Measurements from ENCODE around the gene FCHSD2.
"Not testable (repeated sequence)": the region's sequence is repeated elsewhere in the genome, so short reads cannot be mapped to it uniquely, and the experiment has no call there.

Gene FCHSD2

GRCh38 chr11:73029403-73029802 lies 112.7 kb downstream of the FCHSD2 start:
- no peak overlapping the region for H3K4me3 ChIP-seq (ENCODE audit: low read depth, low read length)
- no peak for DNase-seq (ENCODE audit: low read depth)

- no peak overlapping the region for H3K4me3 ChIP-seq (ENCODE audit: low read depth, low read length)
- no peak for DNase-seq (ENCODE audit: low read depth)
Measured at GRCh38 chr11:73028611-73029010, 113.5 kb downstream of the FCHSD2 start.

GRCh38 chr11:73027840-73028239 lies 114.3 kb downstream of the FCHSD2 start:
- not testable (repeated sequence) for H3K4me3 ChIP-seq (ENCODE audit: low read depth, low read length); DNase-seq (ENCODE audit: low read depth)

GRCh38 chr11:73024639-73025038 lies 117.5 kb downstream of the FCHSD2 start:
- DNase-seq (ENCODE audit: low read depth): no peak
- H3K4me3 ChIP-seq (ENCODE audit: low read depth, low read length): no peak overlapping the region

GRCh38 chr11:73019996-73020395 lies 122.1 kb downstream of the FCHSD2 start:
- DNase-seq (ENCODE audit: low read depth): no peak
- H3K4me3 ChIP-seq (ENCODE audit: low read depth, low read length): no peak overlapping the region

- H3K4me3 ChIP-seq (ENCODE audit: low read depth, low read length): no peak overlapping the region
- no peak for DNase-seq (ENCODE audit: low read depth)
Measured at GRCh38 chr11:73019449-73019848, 122.7 kb downstream of the FCHSD2 start.

GRCh38 chr11:73018856-73019255 lies 123.3 kb downstream of the FCHSD2 start:
- DNase-seq (ENCODE audit: low read depth): no peak
- no peak overlapping the region for H3K4me3 ChIP-seq (ENCODE audit: low read depth, low read length)

- no peak overlapping the region for H3K4me3 ChIP-seq (ENCODE audit: low read depth, low read length)
- no peak for DNase-seq (ENCODE audit: low read depth)
Measured at GRCh38 chr11:73017024-73017751, 124.9 kb downstream of the FCHSD2 start.

GRCh38 chr11:73013021-73013420 lies 129.1 kb downstream of the FCHSD2 start:
- no peak for DNase-seq (ENCODE audit: low read depth)
- no peak overlapping the region for H3K4me3 ChIP-seq (ENCODE audit: low read depth, low read length)

- no peak for DNase-seq (ENCODE audit: low read depth)
- H3K4me3 ChIP-seq (ENCODE audit: low read depth, low read length): no peak overlapping the region
Measured at GRCh38 chr11:73012121-73012863, 129.8 kb downstream of the FCHSD2 start.

- no peak overlapping the region for H3K4me3 ChIP-seq (ENCODE audit: low read depth, low read length)
- no peak for DNase-seq (ENCODE audit: low read depth)
Measured at GRCh38 chr11:73011126-73011817, 130.8 kb downstream of the FCHSD2 start.

GRCh38 chr11:73009972-73010371 lies 132.1 kb downstream of the FCHSD2 start:
- DNase-seq (ENCODE audit: low read depth): no peak
- H3K4me3 ChIP-seq (ENCODE audit: low read depth, low read length): no peak overlapping the region

GRCh38 chr11:73004088-73004487 lies 138.0 kb downstream of the FCHSD2 start:
- DNase-seq (ENCODE audit: low read depth): no peak
- H3K4me3 ChIP-seq (ENCODE audit: low read depth, low read length): no peak overlapping the region

GRCh38 chr11:73003088-73003487 lies 139.0 kb downstream of the FCHSD2 start:
- no peak for DNase-seq (ENCODE audit: low read depth)
- no peak overlapping the region for H3K4me3 ChIP-seq (ENCODE audit: low read depth, low read length)

GRCh38 chr11:73002214-73002613 lies 139.9 kb downstream of the FCHSD2 start:
- DNase-seq (ENCODE audit: low read depth): no peak
- no peak overlapping the region for H3K4me3 ChIP-seq (ENCODE audit: low read depth, low read length)

GRCh38 chr11:73001615-73002014 lies 140.5 kb downstream of the FCHSD2 start:
- DNase-seq (ENCODE audit: low read depth): peak; percentile 64
- no peak overlapping the region for H3K4me3 ChIP-seq (ENCODE audit: low read depth, low read length)

GRCh38 chr11:72998676-72999075 lies 143.4 kb downstream of the FCHSD2 start:
- no peak for DNase-seq (ENCODE audit: low read depth)
- H3K4me3 ChIP-seq (ENCODE audit: low read depth, low read length): no peak overlapping the region

GRCh38 chr11:72996959-72997358 lies 145.2 kb downstream of the FCHSD2 start:
- DNase-seq (ENCODE audit: low read depth): no peak
- no peak overlapping the region for H3K4me3 ChIP-seq (ENCODE audit: low read depth, low read length)

GRCh38 chr11:72989727-72990126 lies 152.4 kb downstream of the FCHSD2 start:
- H3K4me3 ChIP-seq (ENCODE audit: low read depth, low read length): no peak overlapping the region
- no peak for DNase-seq (ENCODE audit: low read depth)

- no peak for DNase-seq (ENCODE audit: low read depth)
Measured at GRCh38 chr11:72988821-72989220, 153.3 kb downstream of the FCHSD2 start.

More at GRCh38 chr11:72988821-72989220, 153.3 kb downstream of the FCHSD2 start:
- H3K4me3 ChIP-seq (ENCODE audit: low read depth, low read length): no peak overlapping the region
